ENCODE results near the gene REXO5.
"Not testable (repeated sequence)": the region's sequence is repeated elsewhere in the genome, so short reads cannot be mapped to it uniquely, and the experiment has no call there.

REXO5 gene

DNA sequence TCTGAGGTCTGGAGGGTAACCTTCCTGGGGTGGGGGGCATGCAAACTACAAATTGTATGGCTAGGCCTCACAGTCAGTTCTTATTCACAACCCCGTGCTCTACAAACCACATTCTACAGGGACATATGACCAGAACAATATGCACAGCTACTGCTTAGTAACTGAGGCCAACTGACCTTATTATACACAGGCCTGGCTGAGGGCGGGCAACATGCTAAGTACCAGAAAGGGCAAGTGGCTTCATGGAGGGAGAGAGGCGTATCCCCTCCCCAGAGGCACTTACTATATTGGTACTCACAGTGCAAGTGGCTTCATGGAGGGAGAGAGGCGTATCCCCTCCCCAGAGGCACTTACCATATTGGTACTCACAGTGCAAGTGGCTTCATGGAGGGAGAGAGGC is 54.7 kb downstream of the REXO5 start:
- H3K27ac ChIP-seq (ENCODE audit: low read length), result not testable (repeated sequence)

DNA sequence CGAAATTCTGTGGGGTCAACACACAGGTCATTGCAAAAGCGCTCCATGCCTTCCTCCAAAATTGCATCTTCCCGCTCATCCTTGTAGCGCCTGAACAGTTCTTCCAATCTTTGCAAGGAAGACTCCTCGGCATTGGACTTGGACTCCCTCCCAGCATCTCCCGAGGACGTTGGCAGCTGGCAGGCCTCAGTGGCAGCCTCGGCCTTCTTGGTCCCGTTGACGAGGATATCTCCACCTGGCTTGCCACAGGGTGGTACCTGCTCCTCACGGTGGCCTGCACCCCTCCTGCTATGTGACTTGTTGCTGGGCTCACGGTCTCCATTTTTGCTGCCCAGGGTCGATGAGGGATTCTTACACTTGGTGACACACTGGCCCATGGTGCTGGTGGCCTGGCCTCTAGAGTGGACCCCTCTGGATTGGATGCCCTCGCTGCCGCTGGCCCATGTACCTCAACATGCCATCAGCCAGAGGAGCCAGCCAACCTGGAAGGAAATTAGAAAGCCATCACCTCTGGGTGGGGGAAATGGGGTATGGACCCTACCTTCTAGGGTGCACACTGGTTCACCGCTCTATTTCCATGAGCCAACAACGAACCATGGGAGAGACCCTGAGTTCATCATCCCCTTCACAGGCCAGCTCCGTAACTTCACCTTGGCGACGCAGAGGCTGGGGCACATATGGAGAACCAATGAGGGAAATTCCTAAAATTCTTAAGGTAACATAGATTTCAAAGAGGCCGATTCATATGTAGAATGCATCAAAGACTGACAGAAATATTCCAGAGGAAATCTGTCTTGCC is 56.0 kb downstream of the REXO5 start:
- Histone ChIP-seq H3K27ac (ENCODE audit: low read length) (no peak overlapping the region), H3K36me3 (ENCODE audit: control insufficient read depth in 2 of 2, insufficient read depth in 2 of 2, low read length in 2 of 2) (peaks cover 10 to 20% of the 10 kb centered on the region in 2 donors), H3K9ac (ENCODE audit: low read length in 2 of 2) (no peak overlapping the region), H3K9me3 (ENCODE audit: control insufficient read depth in 2 of 2, low read length in 2 of 2) (no peaks in the 10 kb centered on the region), H3K27me3 (ENCODE audit: control insufficient read depth in 1 of 2, insufficient read depth in 2 of 2, low read length in 2 of 2) (no peaks in the 10 kb centered on the region), H3K4me1 (ENCODE audit: control insufficient read depth, insufficient read depth, low read length) (peaks cover 31% of the 10 kb centered on the region), H3K4me3 (ENCODE audit: low read length in 2 of 2) (no peak overlapping the region)

More for the DNA sequence above, 54.7 kb downstream of the REXO5 start:
- not testable (repeated sequence) for H3K27me3 ChIP-seq (ENCODE audit: control insufficient read depth in 1 of 2, insufficient read depth in 2 of 2, low read length in 2 of 2); H3K4me3 ChIP-seq (ENCODE audit: low read length in 2 of 2); H3K9me3 ChIP-seq (ENCODE audit: control insufficient read depth in 2 of 2, low read length in 2 of 2); H3K9ac ChIP-seq (ENCODE audit: low read length in 2 of 2)
- H3K36me3 ChIP-seq (ENCODE audit: control insufficient read depth in 2 of 2, insufficient read depth in 2 of 2, low read length in 2 of 2), result peaks cover 12 to 23% of the 10 kb centered on the region in 2 donors
- H3K4me1 ChIP-seq (ENCODE audit: control insufficient read depth, insufficient read depth, low read length), result peaks cover 18% of the 10 kb centered on the region

DNA sequence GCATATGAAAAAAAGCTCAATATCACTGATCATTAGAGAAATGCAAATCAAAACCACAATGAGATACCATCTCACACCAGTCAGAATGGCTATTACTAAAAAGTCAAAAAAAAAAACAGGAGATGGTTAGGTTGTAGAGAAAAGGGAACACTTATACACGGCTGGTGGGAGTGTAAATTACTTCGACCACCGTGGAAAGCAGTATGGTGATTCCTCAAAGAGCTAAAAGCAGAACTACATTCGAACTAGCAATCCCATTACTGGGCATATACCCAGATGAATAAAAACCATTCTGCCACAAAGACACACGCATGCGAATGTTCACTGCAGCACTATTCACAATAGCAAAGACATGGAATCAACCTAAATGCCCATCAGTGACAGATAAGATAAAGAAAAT is 58.0 kb downstream of the REXO5 start:
- not testable (repeated sequence) for H3K27me3 ChIP-seq (ENCODE audit: control insufficient read depth in 1 of 2, insufficient read depth in 2 of 2, low read length in 2 of 2); H3K27ac ChIP-seq (ENCODE audit: low read length); H3K4me3 ChIP-seq (ENCODE audit: low read length in 2 of 2); H3K9me3 ChIP-seq (ENCODE audit: control insufficient read depth in 2 of 2, low read length in 2 of 2)
- Histone ChIP-seq H3K4me1 (ENCODE audit: control insufficient read depth, insufficient read depth, low read length) (peaks cover 52% of the 10 kb centered on the region), H3K36me3 (ENCODE audit: control insufficient read depth in 2 of 2, insufficient read depth in 2 of 2, low read length in 2 of 2) (peaks cover 10 to 20% of the 10 kb centered on the region in 2 donors), H3K9ac (ENCODE audit: low read length in 2 of 2) (peak overlapping the region in 1 of 2 donors; percentile 29)

DNA sequence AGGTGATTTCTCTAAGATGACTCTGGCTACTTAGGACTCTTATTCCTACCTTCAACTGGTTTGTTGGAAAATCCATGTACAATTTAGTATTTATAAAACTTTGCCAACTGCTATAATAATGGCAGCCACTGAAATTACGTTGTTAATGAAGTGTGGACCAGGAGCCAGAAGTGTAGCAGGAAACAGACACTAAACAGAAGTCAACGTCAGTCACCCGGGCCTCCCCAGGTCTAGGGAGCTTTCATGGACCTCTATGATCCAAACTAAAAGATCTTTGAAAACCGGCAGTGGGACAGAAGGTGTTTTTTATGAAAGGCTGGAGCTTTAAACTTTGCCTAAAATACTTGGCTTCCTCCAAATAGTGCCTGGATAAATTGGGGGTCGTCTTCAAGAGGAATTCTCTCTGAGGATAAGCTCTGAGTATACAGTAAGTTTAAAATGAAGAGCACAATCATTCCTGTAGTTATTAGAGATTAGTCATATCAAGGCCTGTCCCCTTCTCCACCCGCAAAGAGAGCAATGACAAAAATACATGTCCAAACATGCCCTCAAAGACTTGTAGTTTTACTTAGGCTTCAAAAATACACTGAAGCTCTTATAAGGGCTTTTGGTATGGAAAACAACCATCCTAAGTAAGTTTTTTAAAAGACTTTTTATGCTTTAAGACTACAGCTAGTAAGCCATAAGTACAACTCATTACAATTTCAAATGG is 59.2 kb downstream of the REXO5 start:
- H3K4me1 ChIP-seq (ENCODE audit: control insufficient read depth, insufficient read depth, low read length), result peaks cover 57% of the 10 kb centered on the region
- no peaks in the 10 kb centered on the region for H3K27me3 ChIP-seq (ENCODE audit: control insufficient read depth in 1 of 2, insufficient read depth in 2 of 2, low read length in 2 of 2)
- peak overlapping the region; percentile 61 for H3K27ac ChIP-seq (ENCODE audit: low read length)
- H3K36me3 ChIP-seq (ENCODE audit: control insufficient read depth in 2 of 2, insufficient read depth in 2 of 2, low read length in 2 of 2), result peaks cover 10 to 16% of the 10 kb centered on the region in 2 donors
- H3K9ac ChIP-seq (ENCODE audit: low read length in 2 of 2), result no peak overlapping the region
- no peak overlapping the region for H3K4me3 ChIP-seq (ENCODE audit: low read length in 2 of 2)
- H3K9me3 ChIP-seq (ENCODE audit: control insufficient read depth in 2 of 2, low read length in 2 of 2), result no peaks in the 10 kb centered on the region

DNA sequence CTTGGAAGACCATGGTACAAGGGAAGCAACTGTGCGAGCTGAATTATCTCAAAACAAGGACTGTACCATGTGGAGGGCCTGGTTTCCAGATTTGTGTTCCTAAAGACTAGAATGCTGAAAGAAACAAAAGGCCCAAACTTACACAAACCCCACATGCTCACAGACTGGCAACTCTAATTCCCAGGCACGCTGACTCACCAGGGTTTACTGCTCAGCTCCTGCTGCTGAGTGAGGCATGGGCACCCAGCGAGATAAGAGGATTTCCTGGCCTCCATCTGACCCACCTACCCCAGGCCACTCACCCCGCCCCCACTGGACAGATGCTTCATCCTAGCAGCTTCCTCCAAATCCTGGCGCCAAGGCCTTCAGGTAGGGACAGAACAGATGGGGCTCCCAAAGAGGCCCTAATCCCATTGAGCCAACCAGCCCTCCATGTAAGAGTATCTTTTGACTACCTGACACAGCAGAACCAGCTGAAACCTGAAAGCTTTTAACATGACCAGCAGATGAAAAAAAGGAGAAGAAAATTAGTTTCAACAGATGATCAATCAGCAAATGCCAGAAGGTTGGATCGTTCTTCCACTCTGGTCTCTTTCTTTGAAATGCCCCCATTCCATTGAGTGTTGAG is 59.9 kb downstream of the REXO5 start:
- no peaks in the 10 kb centered on the region for H3K9me3 ChIP-seq (ENCODE audit: control insufficient read depth in 2 of 2, low read length in 2 of 2)
- H3K4me3 ChIP-seq (ENCODE audit: low read length in 2 of 2), result peak overlapping the region; percentile 35 to 37
- no peak overlapping the region for H3K9ac ChIP-seq (ENCODE audit: low read length in 2 of 2)
- peaks cover 61% of the 10 kb centered on the region for H3K4me1 ChIP-seq (ENCODE audit: control insufficient read depth, insufficient read depth, low read length)
- peaks cover 7 to 11% of the 10 kb centered on the region in 2 donors for H3K36me3 ChIP-seq (ENCODE audit: control insufficient read depth in 2 of 2, insufficient read depth in 2 of 2, low read length in 2 of 2)
- no peaks in the 10 kb centered on the region for H3K27me3 ChIP-seq (ENCODE audit: control insufficient read depth in 1 of 2, insufficient read depth in 2 of 2, low read length in 2 of 2)
- H3K27ac ChIP-seq (ENCODE audit: low read length), result peak overlapping the region; percentile 61

DNA sequence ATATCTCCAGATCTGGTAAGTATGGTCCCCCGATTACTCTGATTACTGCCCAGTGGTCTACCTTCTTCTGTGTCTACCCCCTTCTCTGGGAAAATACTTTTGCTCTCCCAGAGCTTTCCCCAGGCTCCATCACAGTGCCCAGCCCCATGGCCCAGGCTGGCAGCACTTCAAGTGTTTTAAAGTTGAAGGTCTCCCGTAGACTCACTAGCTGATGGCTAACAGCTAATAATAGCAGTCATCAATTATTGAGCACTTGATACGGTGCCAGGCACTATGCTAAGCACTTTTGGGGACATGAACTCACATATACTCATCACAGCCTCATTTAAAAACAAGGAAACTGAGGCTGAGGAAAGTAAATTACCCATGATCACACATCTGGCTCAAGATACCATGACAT is 60.5 kb downstream of the REXO5 start:
- no peaks in the 10 kb centered on the region for H3K27me3 ChIP-seq (ENCODE audit: control insufficient read depth in 1 of 2, insufficient read depth in 2 of 2, low read length in 2 of 2)
- peak overlapping the region; percentile 61 for H3K27ac ChIP-seq (ENCODE audit: low read length)
- peaks cover 5% of the 10 kb centered on the region in 2 donors for H3K36me3 ChIP-seq (ENCODE audit: control insufficient read depth in 2 of 2, insufficient read depth in 2 of 2, low read length in 2 of 2)
- H3K9ac ChIP-seq (ENCODE audit: low read length in 2 of 2), result no peak overlapping the region
- H3K4me3 ChIP-seq (ENCODE audit: low read length in 2 of 2), result peak overlapping the region; percentile 35 to 37
- H3K4me1 ChIP-seq (ENCODE audit: control insufficient read depth, insufficient read depth, low read length), result peaks cover 64% of the 10 kb centered on the region
- no peaks in the 10 kb centered on the region for H3K9me3 ChIP-seq (ENCODE audit: control insufficient read depth in 2 of 2, low read length in 2 of 2)

DNA sequence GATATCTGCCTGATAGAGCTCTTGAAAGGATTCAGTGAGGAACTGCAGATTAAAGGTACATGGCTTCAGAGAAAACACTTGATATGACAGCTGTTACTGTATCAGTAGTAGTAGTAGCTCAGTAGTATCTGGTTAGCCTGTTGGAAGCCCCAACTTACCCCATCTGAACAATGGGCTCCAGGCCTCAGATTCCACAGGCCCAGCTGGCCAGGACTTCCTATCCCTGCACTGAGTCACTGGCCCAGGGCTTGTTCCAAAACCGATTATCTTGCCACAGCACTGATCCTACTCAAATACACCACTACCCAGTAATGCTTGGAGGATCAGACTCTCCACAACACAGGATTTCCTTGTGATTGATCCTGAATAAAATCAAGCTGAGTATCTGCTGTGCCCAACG is 61.3 kb downstream of the REXO5 start:
- Histone ChIP-seq H3K27ac (ENCODE audit: low read length) (peak overlapping the region; percentile 61), H3K9ac (ENCODE audit: low read length in 2 of 2) (no peak overlapping the region), H3K4me1 (ENCODE audit: control insufficient read depth, insufficient read depth, low read length) (peaks cover 64% of the 10 kb centered on the region), H3K36me3 (ENCODE audit: control insufficient read depth in 2 of 2, insufficient read depth in 2 of 2, low read length in 2 of 2) (no peaks in the 10 kb centered on the region), H3K4me3 (ENCODE audit: low read length in 2 of 2) (peak overlapping the region in 1 of 2 donors; percentile 35), H3K9me3 (ENCODE audit: control insufficient read depth in 2 of 2, low read length in 2 of 2) (no peaks in the 10 kb centered on the region), H3K27me3 (ENCODE audit: control insufficient read depth in 1 of 2, insufficient read depth in 2 of 2, low read length in 2 of 2) (no peaks in the 10 kb centered on the region)

DNA sequence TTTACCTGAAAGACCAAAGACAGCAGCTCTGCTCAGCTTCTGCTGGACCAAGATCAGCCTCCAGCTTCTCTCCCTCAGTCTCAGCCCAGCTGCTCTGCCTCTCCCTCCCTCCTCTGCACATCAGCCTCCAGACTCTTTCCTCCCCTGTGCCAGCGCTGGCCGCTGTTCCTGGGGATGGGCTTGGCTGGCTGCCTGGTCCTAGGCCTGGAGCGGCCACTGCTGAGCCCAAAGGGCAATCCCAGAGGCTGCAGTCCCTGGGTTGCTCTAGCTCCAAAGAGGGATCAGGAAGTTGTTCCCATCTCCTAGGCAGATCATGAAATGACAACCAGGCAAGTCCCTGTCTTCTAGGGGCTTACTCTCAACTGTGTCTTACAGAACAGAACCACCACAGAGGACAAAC is 62.6 kb downstream of the REXO5 start:
- no peaks in the 10 kb centered on the region for H3K36me3 ChIP-seq (ENCODE audit: control insufficient read depth in 2 of 2, insufficient read depth in 2 of 2, low read length in 2 of 2)
- H3K4me3 ChIP-seq (ENCODE audit: low read length in 2 of 2), result no peak overlapping the region
- H3K4me1 ChIP-seq (ENCODE audit: control insufficient read depth, insufficient read depth, low read length), result peaks cover 64% of the 10 kb centered on the region
- H3K9me3 ChIP-seq (ENCODE audit: control insufficient read depth in 2 of 2, low read length in 2 of 2), result no peaks in the 10 kb centered on the region
- peak overlapping the region; percentile 61 for H3K27ac ChIP-seq (ENCODE audit: low read length)
- H3K9ac ChIP-seq (ENCODE audit: low read length in 2 of 2), result peak overlapping the region in 1 of 2 donors; percentile 58
- no peaks in the 10 kb centered on the region for H3K27me3 ChIP-seq (ENCODE audit: control insufficient read depth in 1 of 2, insufficient read depth in 2 of 2, low read length in 2 of 2)

DNA sequence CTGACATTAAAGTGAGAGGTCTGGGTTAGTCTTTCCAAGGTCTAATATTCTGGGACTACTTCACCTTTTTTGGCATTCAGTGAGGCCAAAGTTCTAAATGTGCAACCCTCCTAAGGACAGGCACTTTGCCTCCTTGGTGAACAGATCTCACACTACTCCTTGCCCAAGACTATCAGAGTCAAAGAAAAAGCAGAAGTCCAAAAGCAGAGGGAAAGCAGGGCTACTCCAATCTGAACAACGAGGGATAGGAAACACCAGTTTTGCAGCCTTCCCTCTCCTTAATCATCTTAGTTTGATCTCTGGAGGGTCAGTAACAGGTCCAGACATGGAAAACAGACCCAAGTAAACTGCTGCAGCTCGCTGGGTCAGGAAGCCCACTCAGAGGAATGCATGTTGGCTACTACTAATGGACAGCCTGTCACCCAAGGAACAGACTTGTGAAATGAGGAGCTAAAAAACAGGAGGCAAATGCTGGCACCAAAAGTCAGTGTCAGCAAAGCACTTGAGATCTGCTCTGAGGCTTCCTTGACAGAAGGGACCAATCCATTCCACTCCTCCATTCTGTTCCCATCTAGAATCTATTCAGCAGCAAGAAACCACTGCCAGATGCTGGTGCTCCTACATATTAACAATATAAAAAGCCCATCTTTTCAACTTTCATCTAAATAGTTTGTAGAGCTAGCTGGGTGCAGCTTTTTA is 63.9 kb downstream of the REXO5 start:
- Histone ChIP-seq H3K9ac (ENCODE audit: low read length in 2 of 2) (no peak overlapping the region), H3K4me1 (ENCODE audit: control insufficient read depth, insufficient read depth, low read length) (peaks cover 60% of the 10 kb centered on the region), H3K9me3 (ENCODE audit: control insufficient read depth in 2 of 2, low read length in 2 of 2) (no peaks in the 10 kb centered on the region), H3K27ac (ENCODE audit: low read length) (peak overlapping the region; percentile 60), H3K27me3 (ENCODE audit: control insufficient read depth in 1 of 2, insufficient read depth in 2 of 2, low read length in 2 of 2) (no peaks in the 10 kb centered on the region), H3K36me3 (ENCODE audit: control insufficient read depth in 2 of 2, insufficient read depth in 2 of 2, low read length in 2 of 2) (no peaks in the 10 kb centered on the region), H3K4me3 (ENCODE audit: low read length in 2 of 2) (no peak overlapping the region)

DNA sequence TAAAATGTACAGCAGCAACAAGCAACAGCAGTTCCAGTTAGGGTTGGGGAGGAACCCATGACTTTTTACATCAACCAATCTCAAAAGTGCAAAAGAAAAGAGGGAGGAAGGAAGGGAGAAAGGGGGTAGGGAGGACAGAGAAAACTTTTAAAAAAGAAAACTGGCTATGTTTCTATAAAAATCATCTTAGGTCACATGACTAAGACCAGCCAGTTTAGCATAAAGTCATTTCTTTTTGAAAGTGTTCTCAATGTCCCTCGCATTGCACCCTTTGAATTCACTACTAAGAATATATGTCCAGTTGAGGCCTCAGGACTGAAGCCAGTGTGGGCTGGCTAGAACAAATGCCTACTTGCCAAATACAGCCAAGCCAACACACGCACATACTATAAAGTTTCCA is 64.9 kb downstream of the REXO5 start:
- Histone ChIP-seq H3K9me3 (ENCODE audit: control insufficient read depth in 2 of 2, low read length in 2 of 2) (no peaks in the 10 kb centered on the region), H3K9ac (ENCODE audit: low read length in 2 of 2) (no peak overlapping the region), H3K27ac (ENCODE audit: low read length) (peak overlapping the region; percentile 60), H3K4me3 (ENCODE audit: low read length in 2 of 2) (no peak overlapping the region), H3K4me1 (ENCODE audit: control insufficient read depth, insufficient read depth, low read length) (peaks cover 51% of the 10 kb centered on the region), H3K36me3 (ENCODE audit: control insufficient read depth in 2 of 2, insufficient read depth in 2 of 2, low read length in 2 of 2) (no peaks in the 10 kb centered on the region), H3K27me3 (ENCODE audit: control insufficient read depth in 1 of 2, insufficient read depth in 2 of 2, low read length in 2 of 2) (no peaks in the 10 kb centered on the region)
